GM21390 (cell line): Measurements from ENCODE around the gene TMEM185B.
"Not testable (repeated sequence)": the region's sequence is repeated elsewhere in the genome, so short reads cannot be mapped to it uniquely, and the experiment has no call there.

Experiments
- ATAC-seq: cut with Tn5 transposase; IDR thresholded peaks from one replicate; pipeline ENCODE4 v1.9.1; 2021; ENCODE audit not compliant: unreplicated experiment

TMEM185B gene

DNA sequence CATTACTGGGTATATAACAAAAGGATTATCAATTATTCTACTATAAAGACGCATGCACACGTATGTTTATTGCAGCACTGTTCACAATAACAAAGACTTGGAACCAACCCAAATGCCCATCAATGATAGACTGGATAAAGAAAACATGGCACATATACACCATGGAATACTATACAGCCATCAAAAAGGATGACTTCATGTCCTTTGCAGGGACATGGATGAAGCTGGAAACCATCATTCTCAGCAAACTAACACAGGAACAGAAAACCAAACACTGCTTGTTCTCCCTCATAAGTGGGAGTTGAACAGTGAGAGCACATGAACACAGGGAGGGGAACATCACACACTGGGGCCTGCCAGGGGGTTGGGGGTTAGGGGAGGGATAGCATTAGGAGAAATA is 12.0 kb upstream of the TMEM185B start:
- not testable (repeated sequence) for ATAC-seq

- no peak for ATAC-seq
Measured at GRCh38 chr2:120233292-120233691, 10.1 kb upstream of the TMEM185B start.

GRCh38 chr2:120231974-120232635 is 8.9 kb upstream of the TMEM185B start:
- peak; percentile 89 for ATAC-seq

DNA sequence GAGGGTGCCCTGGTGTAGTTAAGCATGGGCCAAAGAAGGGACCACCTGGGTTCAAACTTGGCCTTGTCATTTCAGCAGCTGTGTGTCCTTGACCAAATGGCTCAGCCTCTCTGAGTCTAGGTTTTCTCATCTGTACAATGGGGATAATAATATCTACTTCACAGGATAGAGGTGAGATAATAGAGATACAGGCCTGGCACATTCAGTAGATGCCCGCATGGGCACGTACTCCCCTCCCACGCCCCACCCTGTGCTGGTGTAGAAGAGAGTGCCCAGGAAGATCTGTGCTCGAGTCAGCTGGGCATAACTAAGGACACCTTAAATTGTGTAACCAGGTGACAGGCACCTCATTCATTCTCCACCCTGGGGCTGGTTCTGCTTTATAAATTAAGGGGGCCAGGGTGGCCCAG is 8.4 kb upstream of the TMEM185B start:
- peak; percentile 13 for ATAC-seq

DNA sequence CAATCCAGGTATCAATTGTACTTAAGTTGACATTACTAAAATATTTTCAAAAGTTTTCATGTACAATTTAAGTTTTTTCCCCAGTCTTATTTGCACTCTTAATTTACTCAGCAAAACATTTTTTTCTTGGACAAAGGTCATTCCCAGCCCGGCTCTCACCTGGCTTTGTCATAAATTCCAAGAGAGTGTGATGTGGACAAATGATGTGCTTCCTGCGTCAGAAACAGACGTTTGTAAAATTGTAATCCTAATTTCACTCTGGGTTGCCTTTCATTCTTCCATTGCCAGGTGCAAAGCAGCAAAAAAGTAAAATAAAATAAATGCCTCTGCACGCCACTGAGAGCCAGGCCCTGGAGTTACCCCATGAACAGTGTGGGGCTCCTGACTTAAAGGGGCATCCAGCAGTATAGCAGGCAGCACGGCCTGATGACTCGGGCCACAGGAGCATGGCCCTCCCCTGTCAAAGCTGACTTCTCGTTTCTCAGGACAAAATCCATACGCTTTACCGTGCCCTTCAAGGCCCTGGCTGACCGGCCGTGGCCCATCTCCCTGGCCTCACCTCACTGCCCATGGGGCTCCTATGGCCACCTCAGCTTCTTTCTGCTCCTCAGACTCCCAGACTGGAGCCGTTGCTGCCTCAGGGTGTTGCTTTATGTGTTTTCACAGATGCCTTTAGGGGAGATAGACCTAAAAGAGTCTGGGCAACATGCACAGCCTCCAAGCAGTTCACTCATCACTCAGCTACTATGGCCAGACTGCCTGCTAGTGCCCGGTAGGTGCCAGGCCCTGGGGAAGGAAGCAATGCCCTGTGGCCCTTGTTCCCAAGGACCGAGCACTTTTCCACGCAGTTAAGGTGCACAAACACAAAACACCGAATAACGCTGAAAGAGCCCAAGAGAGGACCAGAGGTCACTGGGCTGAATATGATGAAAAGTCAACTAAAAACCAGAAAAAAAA is 7.6 kb upstream of the TMEM185B start:
- no peak for ATAC-seq

DNA sequence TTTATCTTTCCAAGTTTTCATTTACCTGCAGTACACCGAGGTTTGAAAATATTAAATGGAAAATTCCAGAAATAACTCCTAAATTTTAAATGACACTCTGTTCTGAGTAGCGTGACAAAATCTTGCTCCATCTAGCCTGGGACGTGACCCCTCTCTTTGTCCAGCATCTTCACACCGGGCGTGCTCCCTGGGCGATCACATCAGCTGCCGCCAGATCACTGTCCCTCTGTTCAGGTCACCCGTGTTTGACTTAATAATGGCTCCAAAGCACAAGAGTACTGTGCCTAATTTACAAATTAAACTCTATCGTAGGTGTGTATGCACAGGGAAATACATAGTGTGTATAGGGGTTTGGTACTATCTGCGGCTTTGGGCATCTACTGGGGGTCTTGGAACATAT is 6.1 kb upstream of the TMEM185B start:
- ATAC-seq = no peak

DNA sequence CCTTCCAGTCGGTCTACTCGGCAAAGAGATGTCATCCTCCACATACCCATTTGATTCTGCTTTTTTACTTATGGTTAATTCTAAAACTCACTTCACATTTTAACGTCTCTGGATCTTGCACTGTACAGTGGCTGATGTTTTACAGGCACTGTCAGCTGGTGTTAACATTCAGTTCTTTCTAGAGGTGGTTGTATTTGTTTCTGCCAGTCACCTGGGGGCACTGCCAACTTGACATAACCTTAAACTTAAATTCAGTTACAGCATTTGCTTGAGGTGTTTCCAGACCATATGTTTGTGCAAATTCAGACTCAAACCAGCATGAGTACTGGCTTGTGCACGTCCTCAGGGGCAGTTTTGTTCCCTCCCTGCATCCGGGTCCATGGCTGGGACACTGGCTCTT is 5.3 kb upstream of the TMEM185B start:
- ATAC-seq = no peak

DNA sequence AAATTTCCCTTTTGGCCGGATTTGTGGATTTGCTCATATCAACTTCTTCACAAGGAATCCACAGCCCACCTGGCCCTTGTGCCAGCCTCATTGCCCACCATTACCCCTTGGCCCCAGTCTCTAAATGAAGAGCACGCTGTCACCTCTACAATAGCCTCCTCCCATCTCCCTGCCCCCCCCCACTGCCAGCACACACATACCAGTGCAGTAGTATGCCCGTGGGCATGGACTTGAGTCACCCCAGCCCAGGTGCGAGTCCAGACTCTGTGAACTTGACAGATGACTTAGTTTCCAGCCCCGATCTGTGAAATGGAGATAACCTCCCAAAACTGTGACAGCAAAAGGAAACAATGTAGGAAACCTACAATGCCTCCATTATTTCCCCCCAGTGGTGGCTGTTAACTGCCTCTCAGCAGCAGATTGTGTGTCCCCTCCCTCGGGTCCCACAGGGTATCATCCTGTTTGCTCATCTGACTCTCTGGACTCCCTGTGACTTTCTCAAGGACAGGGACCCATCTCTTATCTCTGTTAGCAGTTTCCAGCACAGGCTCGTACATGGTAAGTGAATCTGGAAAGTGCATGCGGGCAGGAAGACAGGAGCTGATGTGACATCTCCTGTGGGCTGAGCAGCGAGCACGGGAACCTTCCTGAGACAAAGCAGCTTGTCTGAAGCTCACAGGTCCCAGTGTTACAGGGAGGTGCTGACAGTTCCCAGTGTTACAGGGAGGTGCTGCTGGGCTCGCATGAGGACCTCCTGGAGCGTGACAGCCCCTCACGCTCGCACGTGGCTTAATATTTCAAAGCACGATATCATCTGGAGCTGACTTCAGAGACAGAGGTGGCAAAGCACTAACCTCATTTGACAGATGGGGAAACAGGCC is 4.2 kb upstream of the TMEM185B start:
- no peak for ATAC-seq

- no peak for ATAC-seq
Measured at GRCh38 chr2:120226316-120226715, 3.1 kb upstream of the TMEM185B start.

DNA sequence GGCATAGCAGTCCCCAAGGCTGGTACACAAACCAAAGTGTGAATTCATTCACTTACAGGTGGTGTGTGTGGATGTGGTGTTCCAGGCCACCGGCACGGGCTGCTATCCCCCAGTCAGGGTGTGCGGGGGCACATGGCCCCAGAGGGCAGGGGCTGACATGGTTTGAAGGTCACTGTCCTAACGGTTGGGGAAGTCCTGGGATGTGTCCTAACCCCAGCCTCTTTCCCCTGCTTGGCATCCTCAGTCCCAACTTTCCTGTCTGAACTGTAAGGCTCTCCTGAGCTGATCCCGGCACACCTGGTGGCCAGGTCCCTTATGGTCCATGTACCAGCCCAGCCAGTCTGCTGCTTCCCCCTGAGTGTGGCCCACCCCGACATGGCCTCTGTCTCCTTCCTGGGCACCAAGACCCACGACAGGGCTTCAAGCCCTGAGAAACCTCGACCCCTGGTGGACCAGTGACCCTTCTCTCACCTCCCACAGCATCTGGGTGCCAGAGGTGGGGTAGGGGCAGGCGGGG is 2.4 kb upstream of the TMEM185B start:
- no peak for ATAC-seq

GRCh38 chr2:120224735-120225548 is 1.7 kb upstream of the TMEM185B start:
- ATAC-seq = no peak

GRCh38 chr2:120224256-120224655 is 1.1 kb upstream of the TMEM185B start:
- ATAC-seq = no peak

DNA sequence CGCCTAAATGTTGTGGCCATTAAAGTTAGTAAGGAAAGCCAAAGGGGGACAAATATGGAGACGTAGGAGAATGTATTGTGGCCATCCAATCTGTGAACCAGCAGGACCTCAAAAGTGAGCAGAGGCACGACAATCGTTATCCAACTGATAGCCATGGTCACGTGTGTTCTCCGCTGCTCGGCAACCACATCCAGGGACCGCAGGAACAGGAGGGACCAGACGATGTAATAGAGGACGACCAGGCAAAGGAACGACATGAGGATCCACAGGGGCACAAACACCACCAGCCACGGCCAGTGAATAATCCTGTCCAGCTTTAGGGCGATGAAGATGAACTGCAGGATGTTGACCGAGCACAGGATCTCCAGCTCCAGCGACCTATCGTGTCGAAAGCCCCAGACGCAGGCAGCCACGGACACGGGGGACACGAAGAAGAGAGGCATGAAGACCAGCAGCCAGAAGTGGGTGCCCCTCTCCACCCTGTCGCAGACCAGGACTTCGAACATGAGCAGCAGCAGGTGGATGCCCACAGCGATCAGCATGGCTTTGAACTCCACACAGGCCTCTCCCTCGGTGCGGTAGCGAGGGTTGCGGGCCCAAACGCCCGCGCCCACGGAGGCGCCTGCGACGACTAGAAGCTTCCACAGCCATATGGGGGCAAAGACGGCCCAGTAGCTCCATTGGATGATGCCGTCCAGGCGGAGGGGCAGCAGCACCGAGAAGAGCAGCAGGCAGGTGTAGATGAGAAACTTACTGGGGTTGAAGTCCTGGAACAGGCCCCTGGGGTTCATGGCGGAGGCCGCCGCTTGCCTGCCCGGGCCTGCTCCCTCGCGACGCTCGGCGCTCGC is 790 bp downstream of the TMEM185B start:
- ATAC-seq = no peak

DNA sequence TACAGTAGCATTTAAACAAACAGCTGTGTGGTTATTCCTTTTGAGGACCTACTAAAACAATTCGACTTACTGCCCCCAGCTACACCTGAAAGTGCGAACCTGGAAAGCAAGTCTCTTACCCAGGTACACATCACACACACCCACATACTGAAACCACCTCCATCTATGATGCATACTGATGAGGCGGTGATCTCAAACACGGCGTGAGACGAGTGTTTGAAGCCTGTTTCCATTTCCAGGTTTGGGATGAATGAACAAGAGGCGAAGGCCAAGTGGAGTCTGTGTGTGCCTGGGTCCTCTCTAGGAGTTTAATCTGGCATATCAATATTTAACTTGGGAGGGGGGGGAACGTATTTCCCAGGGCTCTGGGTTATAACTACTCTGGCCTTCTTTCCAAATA is 1.6 kb downstream of the TMEM185B start:
- no peak for ATAC-seq

GRCh38 chr2:120220756-120221155 is 2.4 kb downstream of the TMEM185B start:
- ATAC-seq = no peak

GRCh38 chr2:120219766-120220165 is 3.4 kb downstream of the TMEM185B start:
- no peak for ATAC-seq

DNA sequence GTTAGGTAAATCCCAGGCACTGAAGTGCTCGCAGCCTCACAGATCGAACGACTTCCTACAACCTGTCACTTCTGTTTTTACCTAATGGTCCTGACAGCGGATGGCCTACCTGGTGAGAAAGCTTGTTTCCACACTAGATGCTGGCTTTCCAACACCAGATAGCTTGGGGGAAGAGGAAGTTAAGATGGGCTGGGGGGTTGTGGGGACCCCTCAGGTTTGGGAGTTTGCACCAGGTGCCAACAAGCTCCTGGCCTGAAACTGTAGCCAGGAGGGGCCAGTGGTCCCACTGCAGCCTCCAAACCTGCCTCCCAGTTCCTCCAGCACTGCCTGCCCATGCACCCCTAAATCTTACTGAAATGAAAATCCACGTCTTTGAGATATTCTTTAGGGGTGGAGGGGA is 3.9 kb downstream of the TMEM185B start:
- ATAC-seq = no peak

- ATAC-seq = no peak
Measured at GRCh38 chr2:120218181-120218580, 5.0 kb downstream of the TMEM185B start.

GRCh38 chr2:120210270-120210693 is 12.9 kb downstream of the TMEM185B start:
- ATAC-seq = no peak
